ENCODE results near the gene PRSS23.

PRSS23 gene

DNA sequence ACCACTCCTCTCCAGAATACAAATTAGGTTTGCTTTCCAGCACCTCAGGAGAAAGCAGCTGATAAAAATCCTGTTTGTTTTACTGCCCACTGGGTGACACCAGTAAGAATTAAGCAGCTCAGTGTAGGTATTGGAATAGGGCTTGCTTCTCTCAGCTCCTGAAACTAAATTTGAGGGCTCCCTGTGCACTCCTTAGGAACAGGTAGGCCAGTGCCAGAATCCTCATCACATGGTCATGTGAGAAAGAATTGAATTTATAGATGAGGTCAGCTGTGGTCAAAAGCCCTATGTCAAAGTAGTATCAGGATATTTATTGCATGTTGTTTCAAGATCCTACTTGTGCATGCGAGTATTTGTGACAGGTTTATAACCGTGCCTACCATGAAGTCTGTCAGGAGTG is 1.0 kb downstream of the PRSS23 start:
- Histone ChIP-seq H3K4me3 (ENCODE audit: low read length) (no peak overlapping the region), H3K9me3 (ENCODE audit: control insufficient read depth, insufficient read depth, low read length) (no peaks in the 10 kb centered on the region), H3K27ac (ENCODE audit: low read length) (no peak overlapping the region), H3K36me3 (ENCODE audit: control insufficient read depth, insufficient read depth, low read length) (no peaks in the 10 kb centered on the region), H3K4me1 (ENCODE audit: control insufficient read depth, insufficient read depth, low read length) (peaks cover 8% of the 10 kb centered on the region; the same call in 1 of the 2 replicates), H3K27me3 (ENCODE audit: control insufficient read depth, insufficient read depth, low read length) (peaks cover 7% of the 10 kb centered on the region; the same call in 1 of the 2 replicates)
- DNase-seq (ENCODE audit: low read depth, low spot score) = no peak
- WGBS (ENCODE audit: insufficient coverage, insufficient read length) = no CpG with 5 or more reads among the region's 2 CpGs

DNA sequence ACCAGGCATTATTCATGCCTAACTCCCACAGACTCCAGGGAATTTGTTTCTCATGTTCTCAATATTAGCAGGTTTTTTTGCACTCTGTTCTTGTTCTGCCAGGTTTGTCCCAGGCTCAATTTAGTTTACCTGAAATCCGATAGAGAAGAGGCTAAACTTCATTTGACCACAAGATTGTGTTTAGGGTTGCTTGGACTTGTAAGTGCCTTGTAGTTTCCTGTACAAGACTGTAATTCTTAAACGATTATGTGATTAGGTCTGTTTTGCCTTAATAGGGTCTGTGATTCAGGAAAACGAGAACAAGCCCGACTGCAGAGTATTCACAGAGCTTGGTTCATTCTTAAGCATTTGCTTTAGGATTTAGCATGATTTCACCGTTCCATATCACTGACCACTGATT is 1.8 kb downstream of the PRSS23 start:
- peaks cover 8% of the 10 kb centered on the region; the same call in 1 of the 2 replicates for H3K4me1 ChIP-seq (ENCODE audit: control insufficient read depth, insufficient read depth, low read length)
- peaks cover 7% of the 10 kb centered on the region; the same call in 1 of the 2 replicates for H3K27me3 ChIP-seq (ENCODE audit: control insufficient read depth, insufficient read depth, low read length)
- H3K9me3 ChIP-seq (ENCODE audit: control insufficient read depth, insufficient read depth, low read length) = no peaks in the 10 kb centered on the region
- DNase-seq (ENCODE audit: low read depth, low spot score) = no peak
- H3K36me3 ChIP-seq (ENCODE audit: control insufficient read depth, insufficient read depth, low read length) = no peaks in the 10 kb centered on the region
- WGBS (ENCODE audit: insufficient coverage, insufficient read length) = no CpG with 5 or more reads among the region's 5 CpGs
- no peak overlapping the region for H3K4me3 ChIP-seq (ENCODE audit: low read length)
- H3K27ac ChIP-seq (ENCODE audit: low read length) = no peak overlapping the region

DNA sequence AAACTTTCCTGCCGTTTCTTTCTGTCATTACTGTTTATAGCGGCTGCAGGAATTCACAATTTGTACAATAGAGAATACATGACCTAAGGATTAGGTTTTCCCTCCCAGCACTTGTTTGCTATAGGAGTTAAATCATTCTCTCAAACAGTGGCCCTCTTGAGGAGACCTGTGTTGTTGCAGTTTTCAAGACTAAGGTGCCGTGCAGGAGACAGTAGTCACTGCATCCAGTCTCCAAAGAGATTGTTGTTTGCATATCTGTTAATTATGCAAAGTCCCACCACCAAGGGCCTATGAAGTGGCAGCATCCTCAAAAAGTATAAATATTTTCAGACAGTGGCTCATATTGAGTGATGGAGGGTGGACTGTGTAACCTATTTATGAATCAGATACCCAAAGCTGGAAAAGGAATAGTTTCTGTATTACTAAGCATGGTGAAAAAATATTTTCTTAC is 2.3 kb downstream of the PRSS23 start:
- H3K4me1 ChIP-seq (ENCODE audit: control insufficient read depth, insufficient read depth, low read length) = peaks cover 8% of the 10 kb centered on the region; the same call in 1 of the 2 replicates
- no CpG with 5 or more reads among the region's 3 CpGs for whole genome bisulfite sequencing (ENCODE audit: insufficient coverage, insufficient read length)
- H3K4me3 ChIP-seq (ENCODE audit: low read length) = no peak overlapping the region
- peaks cover 7% of the 10 kb centered on the region; the same call in 1 of the 2 replicates for H3K27me3 ChIP-seq (ENCODE audit: control insufficient read depth, insufficient read depth, low read length)
- H3K27ac ChIP-seq (ENCODE audit: low read length) = no peak overlapping the region
- H3K36me3 ChIP-seq (ENCODE audit: control insufficient read depth, insufficient read depth, low read length) = no peaks in the 10 kb centered on the region
- no peaks in the 10 kb centered on the region for H3K9me3 ChIP-seq (ENCODE audit: control insufficient read depth, insufficient read depth, low read length)
- DNase-seq (ENCODE audit: low read depth, low spot score) = no peak

DNA sequence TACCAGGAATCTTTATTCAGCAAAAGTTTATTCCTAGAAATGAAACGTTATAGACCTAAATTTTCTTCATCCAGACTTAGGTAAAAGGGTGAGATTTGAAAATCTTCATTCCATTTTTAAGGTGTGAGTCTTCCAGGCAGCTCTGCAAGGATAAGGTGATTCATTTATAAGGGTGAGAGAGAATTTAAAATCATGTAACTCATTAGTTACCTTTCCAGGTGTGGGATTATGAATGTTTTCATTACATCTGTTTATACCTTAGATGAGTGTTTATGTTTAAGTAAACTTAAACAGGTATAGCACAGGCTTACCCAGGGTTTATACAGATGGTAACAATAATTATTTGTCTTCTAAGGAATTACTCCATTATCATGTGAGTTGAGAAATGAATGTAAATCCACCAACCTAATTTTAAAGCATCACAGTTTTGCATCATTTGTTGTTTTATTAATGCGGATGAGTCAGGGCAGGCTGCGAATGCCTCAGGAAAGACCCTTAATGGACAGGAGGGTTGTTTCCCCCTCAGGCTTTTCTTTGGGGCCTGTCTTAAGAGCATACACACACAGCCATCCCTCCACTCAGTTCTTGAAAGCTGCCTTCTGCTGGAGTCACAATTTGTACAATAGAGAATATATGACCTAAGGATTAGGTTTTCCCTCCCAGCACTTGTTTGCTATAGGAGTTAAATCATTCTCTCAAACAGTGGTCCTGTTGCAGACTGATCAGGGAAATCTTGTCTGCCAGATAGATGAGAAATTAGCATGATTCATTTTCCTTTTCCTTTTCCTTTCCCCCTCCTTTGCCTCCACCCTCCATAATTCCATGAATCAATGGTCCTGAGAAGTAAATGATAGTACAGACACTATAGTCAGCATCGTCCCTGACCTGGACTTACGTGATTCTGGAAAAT is 3.0 kb downstream of the PRSS23 start:
- no peak for DNase-seq (ENCODE audit: low read depth, low spot score)
- Histone ChIP-seq H3K36me3 (ENCODE audit: control insufficient read depth, insufficient read depth, low read length) (no peaks in the 10 kb centered on the region), H3K27ac (ENCODE audit: low read length) (no peak overlapping the region), H3K4me3 (ENCODE audit: low read length) (no peak overlapping the region), H3K27me3 (ENCODE audit: control insufficient read depth, insufficient read depth, low read length) (peaks cover 7% of the 10 kb centered on the region; the same call in 1 of the 2 replicates), H3K4me1 (ENCODE audit: control insufficient read depth, insufficient read depth, low read length) (peaks cover 8% of the 10 kb centered on the region; the same call in 1 of the 2 replicates), H3K9me3 (ENCODE audit: control insufficient read depth, insufficient read depth, low read length) (no peaks in the 10 kb centered on the region)
- no CpG with 5 or more reads among the region's 5 CpGs for WGBS (ENCODE audit: insufficient coverage, insufficient read length)

DNA sequence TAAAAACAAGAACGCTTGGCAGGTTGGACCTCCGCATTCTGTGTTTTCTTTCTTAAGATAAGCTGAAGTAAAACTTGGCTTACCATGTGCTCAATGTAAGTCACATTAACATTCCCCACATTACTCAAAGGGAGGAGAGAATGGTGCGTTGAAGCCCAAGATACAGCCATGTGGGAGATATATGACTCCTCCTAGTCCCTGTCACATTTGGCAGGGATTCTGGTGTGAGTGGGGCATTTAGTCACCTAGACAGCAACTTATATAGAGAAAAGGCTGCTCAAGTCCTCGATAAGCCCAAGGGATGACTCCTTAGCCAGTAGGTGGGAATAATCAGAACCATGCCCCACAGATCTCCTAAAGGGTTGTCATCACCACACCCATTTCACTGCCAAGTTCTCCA is 4.6 kb downstream of the PRSS23 start:
- WGBS (ENCODE audit: insufficient coverage, insufficient read length) = no CpG with 5 or more reads among the region's 4 CpGs
- no peak overlapping the region for H3K27ac ChIP-seq (ENCODE audit: low read length)
- H3K36me3 ChIP-seq (ENCODE audit: control insufficient read depth, insufficient read depth, low read length) = no peaks in the 10 kb centered on the region
- no peaks in the 10 kb centered on the region for H3K9me3 ChIP-seq (ENCODE audit: control insufficient read depth, insufficient read depth, low read length)
- DNase-seq (ENCODE audit: low read depth, low spot score) = no peak
- peaks cover 7% of the 10 kb centered on the region; the same call in 1 of the 2 replicates for H3K27me3 ChIP-seq (ENCODE audit: control insufficient read depth, insufficient read depth, low read length)
- peaks cover 4% of the 10 kb centered on the region; the same call in 1 of the 2 replicates for H3K4me1 ChIP-seq (ENCODE audit: control insufficient read depth, insufficient read depth, low read length)
- no peak overlapping the region for H3K4me3 ChIP-seq (ENCODE audit: low read length)

DNA sequence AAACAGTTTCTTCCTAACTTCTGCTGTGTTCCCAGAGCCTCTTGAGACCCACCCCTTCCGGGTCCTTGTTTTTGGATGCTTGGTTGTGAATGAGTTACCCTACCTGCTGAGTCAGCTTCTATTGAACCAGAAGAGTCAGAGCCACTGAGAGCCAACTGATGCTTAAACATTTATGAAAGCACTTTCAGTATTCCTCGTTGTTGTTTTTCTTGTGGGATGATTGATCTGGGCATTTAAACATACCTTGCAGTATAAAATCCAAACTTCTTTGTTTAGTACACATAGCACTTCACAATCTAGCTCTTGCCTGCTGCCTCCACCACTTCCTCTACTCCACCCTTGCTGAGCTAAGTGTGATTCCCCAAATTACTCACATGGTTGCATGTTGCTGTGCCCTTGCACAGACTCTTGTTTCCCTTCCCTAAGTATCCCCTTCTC is 5.5 kb downstream of the PRSS23 start:
- Histone ChIP-seq H3K36me3 (ENCODE audit: control insufficient read depth, insufficient read depth, low read length) (no peaks in the 10 kb centered on the region), H3K27ac (ENCODE audit: low read length) (no peak overlapping the region), H3K4me3 (ENCODE audit: low read length) (no peak overlapping the region), H3K4me1 (ENCODE audit: control insufficient read depth, insufficient read depth, low read length) (peaks cover 3% of the 10 kb centered on the region; the same call in 1 of the 2 replicates), H3K9me3 (ENCODE audit: control insufficient read depth, insufficient read depth, low read length) (no peaks in the 10 kb centered on the region), H3K27me3 (ENCODE audit: control insufficient read depth, insufficient read depth, low read length) (peaks cover 4% of the 10 kb centered on the region; the same call in 1 of the 2 replicates)
- no peak for DNase-seq (ENCODE audit: low read depth, low spot score)
- no CpG with 5 or more reads among the region's 2 CpGs for WGBS (ENCODE audit: insufficient coverage, insufficient read length)

DNA sequence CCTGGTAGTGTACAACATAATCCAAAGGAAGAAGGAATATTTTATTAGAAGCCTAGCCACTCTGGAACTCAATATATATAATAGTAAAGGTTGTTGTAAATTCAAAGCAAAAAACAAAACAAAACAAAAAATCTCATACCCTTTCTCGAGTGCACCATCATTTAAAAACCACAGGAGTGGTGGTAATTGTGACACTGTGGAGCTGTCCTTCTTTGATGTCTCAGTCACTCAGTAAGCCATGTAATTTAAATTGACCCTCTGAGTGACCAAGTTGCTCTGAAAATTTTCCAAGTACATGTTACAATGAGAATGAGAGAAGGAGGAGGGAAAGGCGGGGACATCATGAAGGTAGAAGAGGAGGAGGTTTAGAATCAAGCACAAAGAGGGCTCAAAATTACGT is 6.6 kb downstream of the PRSS23 start:
- Histone ChIP-seq H3K4me3 (ENCODE audit: low read length) (no peak overlapping the region), H3K4me1 (ENCODE audit: control insufficient read depth, insufficient read depth, low read length) (peaks cover 6% of the 10 kb centered on the region; the same call in 1 of the 2 replicates), H3K27me3 (ENCODE audit: control insufficient read depth, insufficient read depth, low read length) (no peaks in the 10 kb centered on the region), H3K36me3 (ENCODE audit: control insufficient read depth, insufficient read depth, low read length) (no peaks in the 10 kb centered on the region), H3K27ac (ENCODE audit: low read length) (no peak overlapping the region), H3K9me3 (ENCODE audit: control insufficient read depth, insufficient read depth, low read length) (no peaks in the 10 kb centered on the region)
- no peak for DNase-seq (ENCODE audit: low read depth, low spot score)
- WGBS (ENCODE audit: insufficient coverage, insufficient read length) = no CpG with 5 or more reads among the region's 3 CpGs

DNA sequence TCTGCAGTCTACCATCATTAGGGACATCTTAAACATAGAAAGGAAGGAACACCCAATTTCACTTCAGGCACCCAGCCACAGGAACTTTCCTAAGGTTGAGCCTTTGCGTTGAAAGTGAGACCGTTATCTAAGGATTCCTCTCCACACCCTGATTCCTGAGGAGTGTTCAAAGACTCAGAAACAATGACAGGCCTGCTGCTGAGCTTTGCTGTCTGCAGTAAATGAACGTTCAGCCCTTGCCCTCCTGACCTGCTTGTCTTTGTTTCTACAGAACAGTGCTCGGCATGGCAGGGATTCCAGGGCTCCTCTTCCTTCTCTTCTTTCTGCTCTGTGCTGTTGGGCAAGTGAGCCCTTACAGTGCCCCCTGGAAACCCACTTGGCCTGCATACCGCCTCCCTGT is 7.0 kb downstream of the PRSS23 start:
- no CpG with 5 or more reads among the region's 5 CpGs for WGBS (ENCODE audit: insufficient coverage, insufficient read length)
- Histone ChIP-seq H3K4me1 (ENCODE audit: control insufficient read depth, insufficient read depth, low read length) (peaks cover 7% of the 10 kb centered on the region; the same call in 1 of the 2 replicates), H3K9me3 (ENCODE audit: control insufficient read depth, insufficient read depth, low read length) (no peaks in the 10 kb centered on the region), H3K4me3 (ENCODE audit: low read length) (no peak overlapping the region), H3K27ac (ENCODE audit: low read length) (no peak overlapping the region), H3K27me3 (ENCODE audit: control insufficient read depth, insufficient read depth, low read length) (no peaks in the 10 kb centered on the region), H3K36me3 (ENCODE audit: control insufficient read depth, insufficient read depth, low read length) (no peaks in the 10 kb centered on the region)
- no peak for DNase-seq (ENCODE audit: low read depth, low spot score)

DNA sequence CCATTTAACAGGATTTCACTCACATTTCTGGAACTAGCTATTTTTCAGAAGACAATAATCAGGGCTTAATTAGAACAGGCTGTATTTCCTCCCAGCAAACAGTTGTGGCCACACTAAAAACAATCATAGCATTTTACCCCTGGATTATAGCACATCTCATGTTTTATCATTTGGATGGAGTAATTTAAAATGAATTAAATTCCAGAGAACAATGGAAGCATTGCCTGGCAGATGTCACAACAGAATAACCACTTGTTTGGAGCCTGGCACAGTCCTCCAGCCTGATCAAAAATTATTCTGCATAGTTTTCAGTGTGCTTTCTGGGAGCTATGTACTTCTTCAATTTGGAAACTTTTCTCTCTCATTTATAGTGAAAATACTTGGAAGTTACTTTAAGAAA is 9.2 kb downstream of the PRSS23 start:
- H3K9me3 ChIP-seq (ENCODE audit: control insufficient read depth, insufficient read depth, low read length) = no peaks in the 10 kb centered on the region
- no peaks in the 10 kb centered on the region for H3K27me3 ChIP-seq (ENCODE audit: control insufficient read depth, insufficient read depth, low read length)
- no peak overlapping the region for H3K27ac ChIP-seq (ENCODE audit: low read length)
- no peak overlapping the region for H3K4me3 ChIP-seq (ENCODE audit: low read length)
- no peaks in the 10 kb centered on the region for H3K36me3 ChIP-seq (ENCODE audit: control insufficient read depth, insufficient read depth, low read length)
- DNase-seq (ENCODE audit: low read depth, low spot score) = no peak
- peaks cover 7% of the 10 kb centered on the region; the same call in 1 of the 2 replicates for H3K4me1 ChIP-seq (ENCODE audit: control insufficient read depth, insufficient read depth, low read length)

DNA sequence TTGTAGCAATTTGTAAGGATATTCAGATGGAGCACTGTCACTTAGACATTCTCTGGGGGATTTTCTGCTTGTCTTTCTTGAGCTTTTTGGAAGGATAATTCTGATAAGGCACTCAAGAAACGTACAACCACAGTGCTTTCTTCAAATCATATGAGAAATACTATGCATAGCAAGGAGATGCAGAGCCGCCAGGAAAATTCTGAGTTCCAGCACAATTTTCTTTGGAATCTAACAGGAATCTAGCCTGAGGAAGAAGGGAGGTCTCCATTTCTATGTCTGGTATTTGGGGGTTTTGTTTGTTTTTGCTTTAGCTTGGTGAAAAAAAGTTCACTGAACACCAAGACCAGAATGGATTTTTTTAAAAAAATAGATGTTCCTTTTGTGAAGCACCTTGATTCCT is 9.9 kb downstream of the PRSS23 start:
- no CpG with 5 or more reads among the region's 2 CpGs for WGBS (ENCODE audit: insufficient coverage, insufficient read length)

More for the DNA sequence above, 9.9 kb downstream of the PRSS23 start:
- no peak overlapping the region for H3K4me3 ChIP-seq (ENCODE audit: low read length)
- H3K9me3 ChIP-seq (ENCODE audit: control insufficient read depth, insufficient read depth, low read length) = no peaks in the 10 kb centered on the region
- no peak for DNase-seq (ENCODE audit: low read depth, low spot score)
- peaks cover 7% of the 10 kb centered on the region; the same call in 1 of the 2 replicates for H3K4me1 ChIP-seq (ENCODE audit: control insufficient read depth, insufficient read depth, low read length)
- H3K36me3 ChIP-seq (ENCODE audit: control insufficient read depth, insufficient read depth, low read length) = no peaks in the 10 kb centered on the region
- no peak overlapping the region for H3K27ac ChIP-seq (ENCODE audit: low read length)
- H3K27me3 ChIP-seq (ENCODE audit: control insufficient read depth, insufficient read depth, low read length) = no peaks in the 10 kb centered on the region

Measured in iPS DF 6.9 (cell line).